ENCODE measurements around the gene B3GNT5. TPM values are rescaled to one million over a fixed set of nuclear protein-coding genes. Genes with fewer than 3 reads are reported as not detected.

The B3GNT5 gene
- total and polyA plus RNA-seq, 9 of the 15 experiments (the other 6 are each of a cell fraction or from before 2014, with no cell fraction given), result 8.8 to 23.8 (median 14.4) TPM

DNA sequence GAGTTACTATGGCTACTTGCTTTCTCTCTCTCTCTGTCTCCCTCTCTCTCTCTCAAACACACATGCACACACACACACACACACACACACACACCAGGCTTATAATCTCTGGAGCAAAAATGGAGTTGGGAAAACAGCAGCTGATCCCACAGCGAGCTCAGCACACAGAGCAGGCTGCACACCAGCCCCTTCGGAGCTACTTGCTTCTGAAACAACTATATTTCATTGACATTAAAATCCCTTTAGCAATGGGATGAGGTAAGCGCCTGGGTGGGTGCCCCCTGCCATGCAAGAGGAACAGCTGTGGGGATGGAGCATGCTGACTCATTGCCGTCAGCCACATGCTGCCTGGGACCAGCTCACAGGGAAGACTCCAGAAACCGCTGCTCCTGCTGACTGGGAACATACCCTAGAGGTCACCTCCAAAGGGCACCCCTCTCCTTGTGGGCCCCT is 45.7 kb downstream of the B3GNT5 start (continued):
- TF ChIP-seq SMC3 (conservative IDR thresholded peaks at IDR 0.05; ENCODE audit: insufficient read depth, low read depth, low read length) (no peak), BMI1 (IDR thresholded peaks at IDR 0.05; ENCODE audit: low read length) (no peak), SAFB2 (IDR thresholded peaks at IDR 0.05; ENCODE audit: borderline replicate concordance, low read depth, low read length, severe bottlenecking) (no peak), MAFG (tag; conservative IDR thresholded peaks at IDR 0.05) (peak; percentile 80), CBFB (CRISPR knock-in tag; IDR thresholded peaks at IDR 0.05) (no peak), GTF2F1 (IDR thresholded peaks at IDR 0.05; ENCODE audit: low read depth, low read length) (no peak), RUNX1 (IDR thresholded peaks at IDR 0.05; ENCODE audit: low read depth) (no peak), BACH1 (tag; IDR thresholded peaks at IDR 0.05) (0 out of 2 replicates have a peak, but pooled peaks have one; percentile 26), E2F3 (CRISPR knock-in tag; IDR thresholded peaks at IDR 0.05) (no peak), HLTF (IDR thresholded peaks at IDR 0.05) (0 out of 2 replicates have a peak, but pooled peaks have one; percentile 26), TBP (optimal IDR thresholded peaks at IDR 0.05; ENCODE audit: low read depth, low read length) (peak; percentile 22), RAD51 (IDR thresholded peaks at IDR 0.05; ENCODE audit: borderline replicate concordance, low read depth) (no peak), ZNF436 (CRISPR knock-in tag; IDR thresholded peaks at IDR 0.05) (no peak), ZNF707 (CRISPR knock-in tag; conservative IDR thresholded peaks at IDR 0.05) (no peak), ZNF239 (CRISPR knock-in tag; IDR thresholded peaks at IDR 0.05) (no peak), ZNF174 (CRISPR knock-in tag; IDR thresholded peaks at IDR 0.05) (no peak), HMG20B (CRISPR knock-in tag; IDR thresholded peaks at IDR 0.05) (no peak), HNRNPUL1 (IDR thresholded peaks at IDR 0.05; ENCODE audit: low read length) (no peak), ZSCAN32 (CRISPR knock-in tag; IDR thresholded peaks at IDR 0.05) (no peak), ZNF3 (CRISPR knock-in tag; IDR thresholded peaks at IDR 0.05) (no peak), MYC (IDR thresholded peaks at IDR 0.05; ENCODE audit: low read depth, low read length) (0 out of 2 replicates have a peak, but pooled peaks have one; percentile 47), MYC (CRISPR knock-in tag; IDR thresholded peaks at IDR 0.05; ENCODE audit: borderline replicate concordance, low read depth) (no peak), SMARCA5 (IDR thresholded peaks at IDR 0.05) (no peak), MEIS2 (IDR thresholded peaks at IDR 0.05; ENCODE audit: partially characterized antibody) (peak; percentile 3)
- TF ChIP-seq, protein P1, sequence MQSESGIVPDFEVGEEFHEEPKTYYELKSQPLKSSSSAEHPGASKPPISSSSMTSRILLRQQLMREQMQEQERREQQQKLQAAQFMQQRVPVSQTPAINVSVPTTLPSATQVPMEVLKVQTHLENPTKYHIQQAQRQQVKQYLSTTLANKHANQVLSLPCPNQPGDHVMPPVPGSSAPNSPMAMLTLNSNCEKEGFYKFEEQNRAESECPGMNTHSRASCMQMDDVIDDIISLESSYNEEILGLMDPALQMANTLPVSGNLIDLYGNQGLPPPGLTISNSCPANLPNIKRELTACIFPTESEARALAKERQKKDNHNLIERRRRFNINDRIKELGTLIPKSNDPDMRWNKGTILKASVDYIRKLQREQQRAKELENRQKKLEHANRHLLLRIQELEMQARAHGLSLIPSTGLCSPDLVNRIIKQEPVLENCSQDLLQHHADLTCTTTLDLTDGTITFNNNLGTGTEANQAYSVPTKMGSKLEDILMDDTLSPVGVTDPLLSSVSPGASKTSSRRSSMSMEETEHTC (IDR thresholded peaks at IDR 0.05), result no peak
- TF ChIP-seq, protein P2, sequence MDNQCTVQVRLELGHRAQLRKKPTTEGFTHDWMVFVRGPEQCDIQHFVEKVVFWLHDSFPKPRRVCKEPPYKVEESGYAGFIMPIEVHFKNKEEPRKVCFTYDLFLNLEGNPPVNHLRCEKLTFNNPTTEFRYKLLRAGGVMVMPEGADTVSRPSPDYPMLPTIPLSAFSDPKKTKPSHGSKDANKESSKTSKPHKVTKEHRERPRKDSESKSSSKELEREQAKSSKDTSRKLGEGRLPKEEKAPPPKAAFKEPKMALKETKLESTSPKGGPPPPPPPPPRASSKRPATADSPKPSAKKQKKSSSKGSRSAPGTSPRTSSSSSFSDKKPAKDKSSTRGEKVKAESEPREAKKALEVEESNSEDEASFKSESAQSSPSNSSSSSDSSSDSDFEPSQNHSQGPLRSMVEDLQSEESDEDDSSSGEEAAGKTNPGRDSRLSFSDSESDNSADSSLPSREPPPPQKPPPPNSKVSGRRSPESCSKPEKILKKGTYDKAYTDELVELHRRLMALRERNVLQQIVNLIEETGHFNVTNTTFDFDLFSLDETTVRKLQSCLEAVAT (IDR thresholded peaks at IDR 0.05), result peak; percentile 38 to 53; a peak in 2 of 4 replicates
- TF ChIP-seq, protein P3, sequence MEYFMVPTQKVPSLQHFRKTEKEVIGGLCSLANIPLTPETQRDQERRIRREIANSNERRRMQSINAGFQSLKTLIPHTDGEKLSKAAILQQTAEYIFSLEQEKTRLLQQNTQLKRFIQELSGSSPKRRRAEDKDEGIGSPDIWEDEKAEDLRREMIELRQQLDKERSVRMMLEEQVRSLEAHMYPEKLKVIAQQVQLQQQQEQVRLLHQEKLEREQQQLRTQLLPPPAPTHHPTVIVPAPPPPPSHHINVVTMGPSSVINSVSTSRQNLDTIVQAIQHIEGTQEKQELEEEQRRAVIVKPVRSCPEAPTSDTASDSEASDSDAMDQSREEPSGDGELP (CRISPR knock-in tag; IDR thresholded peaks at IDR 0.05; ENCODE audit: borderline replicate concordance), result peak; percentile 95
- TF ChIP-seq, protein P4, sequence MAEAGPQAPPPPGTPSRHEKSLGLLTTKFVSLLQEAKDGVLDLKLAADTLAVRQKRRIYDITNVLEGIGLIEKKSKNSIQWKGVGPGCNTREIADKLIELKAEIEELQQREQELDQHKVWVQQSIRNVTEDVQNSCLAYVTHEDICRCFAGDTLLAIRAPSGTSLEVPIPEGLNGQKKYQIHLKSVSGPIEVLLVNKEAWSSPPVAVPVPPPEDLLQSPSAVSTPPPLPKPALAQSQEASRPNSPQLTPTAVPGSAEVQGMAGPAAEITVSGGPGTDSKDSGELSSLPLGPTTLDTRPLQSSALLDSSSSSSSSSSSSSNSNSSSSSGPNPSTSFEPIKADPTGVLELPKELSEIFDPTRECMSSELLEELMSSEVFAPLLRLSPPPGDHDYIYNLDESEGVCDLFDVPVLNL (CRISPR knock-in tag; IDR thresholded peaks at IDR 0.05; ENCODE audit: low read depth), result no peak
